Motor neuron (in vitro differentiated cells): ENCODE data around the gene CXCL17. TPM values are rescaled to one million over a fixed set of nuclear protein-coding genes. Genes with fewer than 3 reads are reported as not detected.
A peak's percentile ranks its signal among the peaks of the same experiment; 100 is the strongest.

Experiments used
- ATAC-seq, 8 experiments: fragments of 200-7000 bp; cut with Tn5 transposase; replicated peaks in 6 of 8; 2 replicates each; pipeline ENCODE4 v1.8.0; 2021; ENCODE audit warnings: mild to moderate bottlenecking in 8 of 8, moderate library complexity in 8 of 8
- H3K27ac ChIP-seq, 2 donors: fragments of 250-450 bp; sonication (Bioruptor Pico); 2 replicates each; pipeline ENCODE4 v1.9.0; 2021; ENCODE audit warnings: antibody characterized with exemption in 2 of 2, mild to moderate bottlenecking in 2 of 2, moderate library complexity in 1 of 2
- H3K4me1 ChIP-seq, 2 donors: fragments of 250-450 bp; sonication (Bioruptor Pico); replicated peaks in 1 of 2; 2 replicates each; pipeline ENCODE4 v1.6.1; 2021; ENCODE audit warnings: antibody characterized with exemption in 2 of 2, mild to moderate bottlenecking in 2 of 2, moderate library complexity in 1 of 2
- H3K4me3 ChIP-seq, 5 donors: fragments of 250-450 bp; sonication (Bioruptor Pico); 2 replicates each; pipeline ENCODE4 v1.9.0; 2021; ENCODE audit warnings: antibody characterized with exemption in 5 of 5, mild to moderate bottlenecking in 5 of 5, moderate library complexity in 4 of 5
- WGBS, 10 experiments: fragments of 450-650 bp; shearing (Covaris generic); methylation state at CpG; one replicate each; pipeline ENCODE4 v1.0.0; 2022; 5-methylcytosine and 5-hydroxymethylcytosine counted together
- in situ Hi-C, 9 experiments: fragments of 400-800 bp; cut with MboI; loops; one replicate each; pipeline ENCODE4 v1.15.0; 2021; ENCODE audit warnings: low sequenced_read_pairs in 9 of 9, low pct_unique_long_range_greater_than_20kb in 2 of 9; ENCODE audit not compliant: unreplicated experiment in 9 of 9
- total RNA-seq, 8 experiments: library from RNA; unstranded; fragments of 300-600 nt; gene quantifications; 2 replicates each; pipeline versions ENCODE4 v1.2.3 to v1.2.4, GENCODE V29; 2022

Gene CXCL17
- total RNA-seq, 8 experiments from 2014 or later: 0.11 to 0.57 (median 0.36) TPM; not detected in 3

DNA sequence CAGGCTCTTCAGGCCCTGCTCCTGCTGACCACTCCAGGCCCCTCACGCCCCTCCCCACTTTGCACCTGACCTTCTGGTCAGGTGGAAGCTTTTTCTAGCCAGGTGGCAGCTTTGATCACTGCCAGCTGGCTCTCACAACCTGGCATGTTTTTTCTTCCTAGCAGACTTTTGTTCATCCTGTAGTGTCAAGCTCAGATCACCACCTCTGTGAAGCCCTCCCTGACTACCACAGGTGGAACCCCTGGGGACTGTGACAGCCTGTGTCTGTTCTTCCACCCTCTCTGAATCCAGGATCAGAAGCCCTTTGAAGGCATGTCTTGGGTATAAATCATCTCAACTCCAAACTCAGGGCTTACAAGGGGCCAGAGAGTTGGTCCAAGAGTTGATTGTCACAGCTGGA is 42.3 kb downstream of the CXCL17 start:
- WGBS, 10 experiments: 100% methylated on average over 1 of the region's 1 CpG; no CpG with 5 or more reads in 8 of the 10 experiments
- H3K4me1 ChIP-seq: peaks cover 17 to 25% of the 10 kb centered on the region in 2 donors
- H3K27ac ChIP-seq: no peak overlapping the region
- in situ Hi-C loops: no loop called here
- no peak for ATAC-seq
- no peak overlapping the region for H3K4me3 ChIP-seq

DNA sequence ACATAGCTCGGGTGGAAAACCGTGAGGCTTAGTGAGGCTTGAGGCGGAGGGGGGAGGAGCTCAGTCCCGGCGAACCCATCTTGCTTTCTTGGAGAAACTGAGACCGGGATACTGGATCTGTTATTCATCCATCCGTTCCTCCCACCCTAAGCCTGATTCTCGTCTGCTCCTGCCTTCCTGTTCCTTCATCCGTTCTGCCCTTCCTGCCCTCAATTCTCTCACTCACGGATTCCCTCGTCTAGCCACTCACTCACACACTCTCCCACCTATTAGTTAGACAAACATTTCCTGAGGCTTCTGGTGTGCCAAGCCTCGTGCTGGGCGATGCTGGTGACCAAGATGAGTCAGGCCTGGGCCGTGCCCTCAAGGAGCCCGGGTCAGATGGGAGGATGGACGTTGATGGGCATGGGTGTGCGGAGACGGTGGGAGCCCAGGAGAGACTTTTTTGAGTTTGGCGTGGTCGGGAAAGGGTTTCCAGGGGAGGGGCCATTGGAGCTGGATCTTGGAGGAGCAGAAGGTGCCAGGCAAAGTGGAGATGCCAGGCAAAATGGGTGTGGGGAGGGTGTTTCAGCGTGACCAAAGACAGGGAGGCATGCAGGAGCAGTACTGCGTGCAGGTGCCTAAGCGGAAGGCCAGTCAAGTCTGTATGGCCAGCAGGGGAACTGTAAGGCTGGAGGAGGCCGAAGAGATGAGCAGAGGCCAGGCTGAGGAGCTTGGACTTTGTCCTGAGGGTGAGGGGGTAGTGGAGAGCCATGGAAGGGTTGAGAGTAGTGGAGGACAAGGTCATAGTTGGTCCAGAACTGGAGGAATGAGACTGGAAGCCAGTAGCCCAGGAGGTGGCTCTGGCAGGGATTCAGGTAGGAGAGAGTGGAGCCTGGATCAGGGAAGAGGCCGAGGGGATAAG is 45.2 kb downstream of the CXCL17 start:
- peaks cover 20 to 22% of the 10 kb centered on the region in 2 donors for H3K4me1 ChIP-seq
- peak overlapping the region in 1 of 2 donors; percentile 76 for H3K27ac ChIP-seq
- in situ Hi-C loops: no loop called here
- 0 to 100% (median 9%) methylated on average over 1 to 20 of the region's 25 CpGs; no CpG with 5 or more reads in 2 of the 10 experiments for WGBS, 10 experiments
- ATAC-seq: peak in 2 of 8 experiments; percentile 2 to 4
- H3K4me3 ChIP-seq: peak overlapping the region; percentile 43 to 78 (median 57)

GRCh38 chr19:42396381-42397262 is 46.1 kb downstream of the CXCL17 start:
- Histone ChIP-seq H3K27ac (peak overlapping the region; percentile 36 to 76), H3K4me3 (peak overlapping the region; percentile 43 to 78 (median 57)), H3K4me1 (peaks cover 17% of the 10 kb centered on the region in 2 donors)
- peak; percentile 88 to 95 (median 92) for ATAC-seq
- 0 to 53% (median 8%) methylated on average over 2 to 14 of the region's 42 CpGs; no CpG with 5 or more reads in 1 of the 10 experiments for WGBS, 10 experiments
- in situ Hi-C loops: no loop called here

DNA sequence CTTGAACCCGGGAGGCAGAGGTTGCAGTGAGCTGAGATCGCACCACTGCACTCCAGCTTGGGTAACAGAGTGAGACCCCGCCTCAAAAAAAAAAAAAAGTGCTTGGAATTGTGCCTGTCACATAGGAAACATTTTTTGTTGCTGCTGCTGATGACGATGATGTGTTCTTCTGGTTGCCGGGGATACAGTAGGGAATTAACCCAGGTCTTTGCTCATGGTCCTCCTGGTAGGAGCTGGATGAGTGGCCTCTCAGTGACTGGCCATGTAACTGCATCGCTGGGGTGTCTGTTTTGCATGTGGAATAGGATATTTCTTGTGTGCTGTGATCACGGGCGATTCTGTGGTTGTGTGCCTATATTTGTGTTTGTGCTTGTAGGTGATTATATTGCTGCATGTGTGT is 48.0 kb downstream of the CXCL17 start:
- no peak for ATAC-seq
- Histone ChIP-seq H3K27ac (no peak overlapping the region), H3K4me3 (no peak overlapping the region), H3K4me1 (peaks cover 13 to 23% of the 10 kb centered on the region in 2 donors)
- 49 to 85% (median 64%) methylated on average over 2 to 5 of the region's 8 CpGs; no CpG with 5 or more reads in 4 of the 10 experiments for WGBS, 10 experiments
- in situ Hi-C loops: no loop called here

GRCh38 chr19:42392165-42392564 is 50.6 kb downstream of the CXCL17 start:
- H3K27ac ChIP-seq: no peak overlapping the region
- 40 to 100% (median 67%) methylated on average over 1 to 2 of the region's 4 CpGs; no CpG with 5 or more reads in 6 of the 10 experiments for WGBS, 10 experiments
- in situ Hi-C loops: no loop called here

DNA sequence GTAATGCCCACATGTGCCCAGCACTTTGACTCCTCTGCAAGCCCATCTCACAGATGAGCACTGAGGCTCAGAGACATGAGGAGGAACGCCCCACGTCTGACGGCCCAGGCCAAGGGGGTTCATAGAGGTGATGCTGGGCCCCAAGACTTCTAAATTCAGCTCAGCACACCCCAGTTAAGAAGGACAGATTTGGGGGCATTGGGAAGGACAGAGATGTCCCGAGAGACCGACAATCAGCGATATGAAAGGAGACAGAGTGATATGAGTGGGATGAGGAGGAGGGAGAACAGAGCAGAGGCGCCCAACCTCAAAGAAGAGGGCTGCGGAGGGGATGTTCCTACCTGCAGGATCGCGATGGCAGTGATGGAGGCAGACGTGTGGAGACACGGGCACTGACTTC is 52.8 kb downstream of the CXCL17 start, which contains the start of gene CNFN:
TSS of gene CNFN (minus strand) at position 399 of the 400 bp plus-strand sequence. CDS start 1,260 bp downstream, outside the sequence.
- ATAC-seq: no peak
- Histone ChIP-seq H3K4me1 (peaks cover 4 to 10% of the 10 kb centered on the region in 2 donors), H3K4me3 (no peak within 1 kb of the TSS), H3K27ac (no peak within 1 kb of the TSS)
- WGBS, 10 experiments: 40 to 100% (median 80%) methylated on average over 1 to 4 of the region's 12 CpGs; no CpG with 5 or more reads in 3 of the 10 experiments
- in situ Hi-C loops: no loop called here

More at GRCh38 chr19:42392165-42392564, 50.6 kb downstream of the CXCL17 start:
- ATAC-seq: no peak
- Histone ChIP-seq H3K4me1 (peaks cover 8 to 23% of the 10 kb centered on the region in 2 donors), H3K4me3 (no peak overlapping the region)

GRCh38 chr19:42388851-42389489 is 53.8 kb downstream of the CXCL17 start:
- WGBS, 10 experiments: 90 to 95% (median 92%) methylated on average over 2 to 4 of the region's 20 CpGs; no CpG with 5 or more reads in 7 of the 10 experiments
- peak in 1 of 8 experiments; percentile 5 for ATAC-seq
- H3K4me1 ChIP-seq: peaks cover 4 to 7% of the 10 kb centered on the region in 2 donors
- no peak overlapping the region for H3K27ac ChIP-seq
- in situ Hi-C loops: no loop called here
- no peak overlapping the region for H3K4me3 ChIP-seq

DNA sequence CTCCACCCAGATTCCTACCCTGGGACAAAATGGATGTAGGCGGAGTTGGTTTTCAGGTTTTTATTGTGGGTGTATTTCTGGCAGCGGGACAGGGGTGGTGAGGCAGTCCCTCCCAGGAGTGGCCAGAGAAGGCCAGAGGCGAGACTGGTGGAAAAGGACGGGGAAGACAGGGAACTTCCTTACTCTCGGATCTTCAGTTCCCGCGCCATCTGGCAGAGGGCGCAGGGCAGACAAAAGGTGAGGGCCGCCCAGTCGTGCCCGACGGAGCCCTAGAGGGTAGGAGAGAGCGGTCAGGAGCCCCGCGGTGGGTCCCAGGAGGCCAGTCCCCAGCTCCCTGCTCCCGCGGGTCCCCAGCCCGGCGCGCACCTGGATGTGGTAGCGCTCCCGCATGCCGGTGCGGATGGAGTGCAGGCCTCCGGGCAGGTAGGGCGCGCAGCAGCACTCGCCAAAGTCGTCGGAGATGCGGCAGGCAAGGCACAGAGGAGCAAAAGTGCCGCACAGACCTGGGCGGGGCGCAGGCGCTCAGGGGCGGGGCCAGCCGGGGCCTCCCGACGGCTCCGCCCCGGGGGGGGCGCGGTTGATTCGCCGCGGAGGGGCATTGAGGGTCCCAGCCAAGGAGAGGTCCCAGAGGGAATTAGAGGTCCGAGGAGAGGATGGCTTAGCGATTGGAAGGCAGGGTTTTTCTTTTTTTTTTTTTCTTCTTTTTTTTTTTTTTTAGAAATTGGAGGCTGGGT is 55.6 kb downstream of the CXCL17 start:
- 0 to 40% (median 7%) methylated on average over 1 to 4 of the region's 48 CpGs; no CpG with 5 or more reads in 5 of the 10 experiments for WGBS, 10 experiments
- peak; percentile 83 to 97 (median 86) for ATAC-seq
- in situ Hi-C loops: no loop called here
- Histone ChIP-seq H3K4me1 (peaks cover 4 to 7% of the 10 kb centered on the region in 2 donors), H3K4me3 (peak overlapping the region; percentile 10 to 37 (median 25)), H3K27ac (no peak overlapping the region)

DNA sequence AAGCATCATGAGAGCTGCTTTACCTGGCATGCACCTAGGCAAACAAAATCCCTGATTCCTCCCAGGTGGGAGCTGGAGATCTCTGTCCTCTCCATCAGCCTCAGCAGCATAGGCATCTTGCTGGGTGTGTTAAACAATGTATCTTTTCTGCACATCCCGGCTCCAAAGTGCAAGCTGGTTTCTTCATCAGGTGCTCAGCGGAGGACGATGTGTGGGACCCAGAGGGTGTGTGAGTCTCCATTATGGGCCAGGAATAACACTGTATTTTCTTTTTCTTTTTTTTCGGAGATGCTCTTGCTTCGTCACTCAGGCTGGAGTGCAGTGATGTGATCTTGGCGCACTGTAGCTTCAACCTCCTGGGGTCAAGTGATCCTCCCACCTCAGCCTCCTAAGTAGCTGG is 62.6 kb downstream of the CXCL17 start:
- Histone ChIP-seq H3K27ac (no peak overlapping the region), H3K4me1 (no peaks in the 10 kb centered on the region), H3K4me3 (no peak overlapping the region)
- ATAC-seq: no peak
- in situ Hi-C loops: no loop called here
- 64 to 100% (median 93%) methylated on average over 1 to 4 of the region's 6 CpGs; no CpG with 5 or more reads in 2 of the 10 experiments for WGBS, 10 experiments
